AG09319 (cell line): ENCODE results near the gene NCMAP.

Experiments used
- DNase-seq: peaks from one replicate; pipeline ENCODE4 v3.0.0-alpha.2; 2010; ENCODE audit warnings: low read depth; ENCODE audit errors: extremely low read depth
- TF ChIP-seq, protein P1 (sequence below): IDR thresholded peaks from 2 replicates; pipeline ENCODE4 v1.5.1; 2011; ENCODE audit warnings: low read depth, mild to moderate bottlenecking, inconsistent platforms, low read length, moderate library complexity

NCMAP gene

DNA sequence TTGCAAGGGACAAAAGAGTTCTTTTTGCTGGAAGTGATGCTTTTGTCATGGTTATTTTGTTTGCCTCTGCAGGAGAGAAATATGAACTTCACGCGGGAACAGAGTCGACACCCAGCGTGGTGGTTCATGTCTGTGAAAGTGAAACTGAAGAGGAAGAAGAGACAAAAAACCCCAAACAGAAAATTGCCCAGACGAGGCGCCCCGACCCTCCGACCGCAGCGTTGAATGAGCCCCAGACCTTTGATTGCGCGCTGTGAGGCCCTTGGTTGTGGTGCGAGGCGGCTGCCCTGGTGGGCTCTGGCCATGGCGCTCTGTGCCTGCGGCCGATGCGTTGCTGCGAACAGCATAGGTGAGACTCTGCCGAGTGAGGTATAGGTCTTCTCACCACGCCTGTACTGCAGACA lies 20.9 kb upstream of the NCMAP start:
- no peak for DNase-seq
- TF ChIP-seq, protein P1, sequence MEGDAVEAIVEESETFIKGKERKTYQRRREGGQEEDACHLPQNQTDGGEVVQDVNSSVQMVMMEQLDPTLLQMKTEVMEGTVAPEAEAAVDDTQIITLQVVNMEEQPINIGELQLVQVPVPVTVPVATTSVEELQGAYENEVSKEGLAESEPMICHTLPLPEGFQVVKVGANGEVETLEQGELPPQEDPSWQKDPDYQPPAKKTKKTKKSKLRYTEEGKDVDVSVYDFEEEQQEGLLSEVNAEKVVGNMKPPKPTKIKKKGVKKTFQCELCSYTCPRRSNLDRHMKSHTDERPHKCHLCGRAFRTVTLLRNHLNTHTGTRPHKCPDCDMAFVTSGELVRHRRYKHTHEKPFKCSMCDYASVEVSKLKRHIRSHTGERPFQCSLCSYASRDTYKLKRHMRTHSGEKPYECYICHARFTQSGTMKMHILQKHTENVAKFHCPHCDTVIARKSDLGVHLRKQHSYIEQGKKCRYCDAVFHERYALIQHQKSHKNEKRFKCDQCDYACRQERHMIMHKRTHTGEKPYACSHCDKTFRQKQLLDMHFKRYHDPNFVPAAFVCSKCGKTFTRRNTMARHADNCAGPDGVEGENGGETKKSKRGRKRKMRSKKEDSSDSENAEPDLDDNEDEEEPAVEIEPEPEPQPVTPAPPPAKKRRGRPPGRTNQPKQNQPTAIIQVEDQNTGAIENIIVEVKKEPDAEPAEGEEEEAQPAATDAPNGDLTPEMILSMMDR: no peak

- no peak for DNase-seq
- TF ChIP-seq, protein P1: no peak
These were observed 20.1 kb upstream of the NCMAP start for GRCh38 chr1:24535778-24536177.

DNA sequence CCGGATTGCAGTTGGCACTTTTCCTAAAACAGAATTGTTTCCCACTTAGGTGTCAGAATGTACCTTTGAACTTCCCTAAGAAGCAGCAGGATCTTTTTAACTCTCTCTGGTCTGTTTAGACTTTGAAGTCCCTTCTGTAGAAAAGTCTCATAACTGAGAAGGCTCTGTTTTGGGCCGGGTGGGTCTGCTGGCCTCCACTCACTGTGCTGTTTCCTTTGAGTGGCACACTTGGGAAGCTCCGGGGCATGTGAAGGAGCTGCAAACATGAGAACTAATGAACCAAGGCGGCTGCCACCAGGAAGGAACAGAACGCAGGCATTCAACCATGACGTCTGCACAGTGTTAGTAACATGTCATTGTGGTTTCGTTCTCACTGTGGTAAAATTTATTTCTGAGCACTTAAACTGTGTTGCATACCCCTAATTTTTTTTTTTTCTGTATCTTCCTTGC lies 19.5 kb upstream of the NCMAP start:
- no peak for DNase-seq
- TF ChIP-seq, protein P1: no peak

- DNase-seq: no peak
- TF ChIP-seq, protein P1: no peak
These were observed 15.6 kb upstream of the NCMAP start for GRCh38 chr1:24540051-24540905.

GRCh38 chr1:24540906-24541710 lies 14.8 kb upstream of the NCMAP start:
- DNase-seq: no peak
- TF ChIP-seq, protein P1: no peak

- DNase-seq: no peak
- TF ChIP-seq, protein P1: peak; percentile 46
These were observed 14.1 kb upstream of the NCMAP start for GRCh38 chr1:24541711-24542346.
